Caco-2 (cell line): ENCODE results near the gene RELB. TPM values are rescaled to one million over a fixed set of nuclear protein-coding genes. Genes with fewer than 3 reads are reported as not detected.

Experiments used
- BruUV-seq: library from RNA; stranded (reverse); fragments of 400-500 nt; replicated peaks from 2 replicates; lab custom pipeline; 2021; lab: Mats Ljungman, UMichigan
- CTCF ChIA-PET: fragments of 300-600 bp; sonication (Branson Sonifier 250); formaldehyde crosslinking; loops from one replicate; lab custom pipeline; 2022; ENCODE audit warnings: antibody characterized with exemption; lab: Charles Lee
- POLR2A ChIA-PET: fragments of 300-600 bp; sonication (Branson Sonifier 250); formaldehyde crosslinking; loops from one replicate; lab custom pipeline; 2022; ENCODE audit warnings: antibody characterized with exemption; lab: Charles Lee
- DNase-seq, 2 experiments: peaks; one replicate each; pipeline versions ENCODE4 v3.0.0 to v3.0.0-alpha.2; 2020 to 2022
- H3K27me3 ChIP-seq: replicated peaks from 2 replicates; pipeline ENCODE4 v1.6.0; 2011; ENCODE audit warnings: low read length; ENCODE audit not compliant: control insufficient read depth, insufficient read depth
- H3K36me3 ChIP-seq: 2 replicates; pipeline ENCODE4 v1.5.1; 2011; ENCODE audit warnings: low read length; ENCODE audit not compliant: control insufficient read depth, insufficient read depth
- H3K4me1 ChIP-seq: fragments of 250-450 bp; sonication (Bioruptor Pico); 2 replicates; pipeline ENCODE4 v1.5.1; 2020; ENCODE audit warnings: mild to moderate bottlenecking
- H3K4me3 ChIP-seq: 2 replicates; pipeline ENCODE4 v1.5.1; 2011; ENCODE audit warnings: low read depth, mild to moderate bottlenecking, control low read depth, low read length
- H3K9me3 ChIP-seq: fragments of 250-450 bp; sonication (Bioruptor Pico); 2 replicates; pipeline ENCODE4 v1.5.1; 2020; ENCODE audit warnings: mild to moderate bottlenecking, moderate library complexity
- H3K27ac Mint-ChIP-seq: one replicate; pipeline ENCODE4 v1.8.0; 2022; ENCODE audit warnings: mixed read lengths; ENCODE audit not compliant: unreplicated experiment
- H3K27me3 Mint-ChIP-seq: one replicate; pipeline ENCODE4 v1.8.0; 2022; ENCODE audit warnings: mixed read lengths; ENCODE audit not compliant: insufficient read depth, unreplicated experiment
- H3K36me3 Mint-ChIP-seq: one replicate; pipeline ENCODE4 v1.8.0; 2022; ENCODE audit warnings: mild to moderate bottlenecking, mixed read lengths; ENCODE audit not compliant: insufficient read depth, unreplicated experiment
- H3K4me1 Mint-ChIP-seq: one replicate; pipeline ENCODE4 v1.8.0; 2022; ENCODE audit warnings: low read depth, mixed read lengths; ENCODE audit not compliant: unreplicated experiment
- H3K4me3 Mint-ChIP-seq: one replicate; pipeline ENCODE4 v1.8.0; 2022; ENCODE audit warnings: mild to moderate bottlenecking, moderate library complexity, mixed read lengths; ENCODE audit not compliant: unreplicated experiment
- H3K9me3 Mint-ChIP-seq: one replicate; pipeline ENCODE4 v1.8.0; 2022; ENCODE audit warnings: mixed read lengths; ENCODE audit not compliant: unreplicated experiment
- CTCF ChIP-seq, 2 experiments: fragments of 200-600 bp in 1 of 2; IDR thresholded peaks; 1 replicate in 1 of 2; 2 replicates in 1 of 2; pipeline versions ENCODE4 v1.5.1 to v1.8.0; 2011 to 2022; ENCODE audit warnings: antibody characterized with exemption in 1 of 2, control low read depth in 1 of 2, inconsistent platforms in 1 of 2, low read depth in 1 of 2, low read length in 1 of 2, mild to moderate bottlenecking in 1 of 2, moderate library complexity in 1 of 2; ENCODE audit not compliant: insufficient read depth in 1 of 2, severe bottlenecking in 1 of 2, unreplicated experiment in 1 of 2
- intact Hi-C: fragments of 100-400 bp; cut with micrococcal nuclease; formaldehyde crosslinking; loops from one replicate; pipeline ENCODE4 v1.10.0; 2022; ENCODE audit not compliant: unreplicated experiment
- total RNA-seq: library from RNA; stranded (reverse); gene quantifications from 2 replicates; pipeline ENCODE4 v1.2.3, GENCODE V29; 2022

Gene RELB
- total RNA-seq, 1 experiment from 2014 or later = 6.3 TPM

GRCh38 chr19:45008552-45008951, 7.3 kb downstream of the RELB start:
- Mint-ChIP-seq H3K36me3 (peaks cover 13% of the 10 kb centered on the region), H3K4me1 (peaks cover 9% of the 10 kb centered on the region), H3K9me3 (no peaks in the 10 kb centered on the region), H3K27ac (peak overlapping the region; percentile 62), H3K27me3 (no peaks in the 10 kb centered on the region), H3K4me3 (peak overlapping the region; percentile 2)
- Histone ChIP-seq H3K27me3 (no peaks in the 10 kb centered on the region), H3K9me3 (no peaks in the 10 kb centered on the region), H3K4me3 (no peak overlapping the region), H3K4me1 (peaks cover 9% of the 10 kb centered on the region), H3K36me3 (no peaks in the 10 kb centered on the region)
- no TSS peak for BruUV-seq
- intact Hi-C loops = loop anchor here (10.0 kb wide), 1 partner anchor 104 kb away; the partner anchor contains the start of gene APOE
- DNase-seq = peak; percentile 75 to 83
- CTCF ChIA-PET = interaction anchor here (0.6 to 1.0 kb wide), 3 partner anchors 17 to 95 kb away, joined by 3 to 4 read pairs (median 3); no protein-coding TSS in a partner anchor
- peak in 1 of 2 experiments; percentile 26 for TF ChIP-seq CTCF (IDR thresholded peaks at IDR 0.05; ENCODE audit: insufficient read depth in 1 of 2, low read depth in 1 of 2, low read length in 1 of 2, severe bottlenecking in 1 of 2, unreplicated experiment in 1 of 2)
- POLR2A ChIA-PET = interaction anchor here (0.6 kb wide), 1 partner anchor 1821 kb away, joined by 9 read pairs; no protein-coding TSS in a partner anchor

- Mint-ChIP-seq H3K36me3 (peaks cover 13% of the 10 kb centered on the region), H3K27ac (no peak overlapping the region), H3K9me3 (no peaks in the 10 kb centered on the region), H3K27me3 (no peaks in the 10 kb centered on the region), H3K4me1 (peaks cover 9% of the 10 kb centered on the region), H3K4me3 (no peak overlapping the region)
- CTCF ChIA-PET = interaction anchor here (0.6 kb wide), 1 partner anchor 68 kb away, joined by 5 read pairs; no protein-coding TSS in a partner anchor
- no peak for TF ChIP-seq CTCF (IDR thresholded peaks at IDR 0.05; ENCODE audit: insufficient read depth in 1 of 2, low read depth in 1 of 2, low read length in 1 of 2, severe bottlenecking in 1 of 2, unreplicated experiment in 1 of 2)
- Histone ChIP-seq H3K27me3 (no peaks in the 10 kb centered on the region), H3K36me3 (no peaks in the 10 kb centered on the region), H3K4me3 (no peak overlapping the region), H3K4me1 (peaks cover 9% of the 10 kb centered on the region), H3K9me3 (no peaks in the 10 kb centered on the region)
- DNase-seq = no peak
- no TSS peak for BruUV-seq
- intact Hi-C loops = loop anchor here (10.0 kb wide), 1 partner anchor 105 kb away; the partner anchor contains the start of gene APOE
- POLR2A ChIA-PET = no interaction called here
Measured at GRCh38 chr19:45009625-45010255, 8.5 kb downstream of the RELB start.

GRCh38 chr19:45010306-45010705, 9.0 kb downstream of the RELB start:
- no peaks in the 10 kb centered on the region for H3K9me3 Mint-ChIP-seq
- no peak overlapping the region for H3K27ac Mint-ChIP-seq
- Histone ChIP-seq H3K4me3 (no peak overlapping the region), H3K9me3 (no peaks in the 10 kb centered on the region), H3K36me3 (no peaks in the 10 kb centered on the region), H3K4me1 (peaks cover 9% of the 10 kb centered on the region), H3K27me3 (no peaks in the 10 kb centered on the region)
- DNase-seq = no peak
- CTCF ChIA-PET = interaction anchor here (0.6 kb wide), 1 partner anchor 69 kb away, joined by 5 read pairs; no protein-coding TSS in a partner anchor
- no peak overlapping the region for H3K4me3 Mint-ChIP-seq
- H3K36me3 Mint-ChIP-seq = peaks cover 13% of the 10 kb centered on the region
- POLR2A ChIA-PET = no interaction called here
- no TSS peak for BruUV-seq
- TF ChIP-seq CTCF (IDR thresholded peaks at IDR 0.05; ENCODE audit: insufficient read depth in 1 of 2, low read depth in 1 of 2, low read length in 1 of 2, severe bottlenecking in 1 of 2, unreplicated experiment in 1 of 2) = no peak
- peaks cover 9% of the 10 kb centered on the region for H3K4me1 Mint-ChIP-seq
- no peaks in the 10 kb centered on the region for H3K27me3 Mint-ChIP-seq
- intact Hi-C loops = no loop called here
